ENCODE measurements around the gene SPTBN4. TPM values are rescaled to one million over a fixed set of nuclear protein-coding genes. Genes with fewer than 3 reads are reported as not detected.

Gene SPTBN4
- total RNA-seq, 1 experiment from 2014 or later, result 1.9 TPM

- Histone ChIP-seq H3K9me3 (ENCODE audit: low read length) (no peaks in the 10 kb centered on the region), H2AFZ (ENCODE audit: low read length) (no peak overlapping the region), H3K9ac (ENCODE audit: low read length) (no peak overlapping the region), H3K27me3 (ENCODE audit: low read length) (no peaks in the 10 kb centered on the region), H3K4me3 (ENCODE audit: low read length) (no peak overlapping the region), H3K79me2 (ENCODE audit: low read length) (no peaks in the 10 kb centered on the region), H3F3A (ENCODE audit: low read length, unreplicated experiment) (no peaks in the 10 kb centered on the region), H3K9me2 (replicated peaks; ENCODE audit: low read length) (no peaks in the 10 kb centered on the region), H3K4me2 (ENCODE audit: low read length) (no peak overlapping the region), H3K4me1 (ENCODE audit: insufficient read depth, low read length) (peaks cover 18% of the 10 kb centered on the region), H3K36me3 (ENCODE audit: low read depth, low read length) (no peaks in the 10 kb centered on the region), H3K27ac (ENCODE audit: low read length) (no peak overlapping the region), H4K20me1 (ENCODE audit: low read length) (no peaks in the 10 kb centered on the region)
- CTCF ChIA-PET, result no interaction called here
- TF ChIP-seq EZH2phosphoT487 (IDR thresholded peaks at IDR 0.05; ENCODE audit: borderline replicate concordance, low read length) (no peak), EZH2 (IDR thresholded peaks at IDR 0.05; ENCODE audit: low read length, unreplicated experiment) (no peak)
- TF ChIP-seq, protein P1, sequence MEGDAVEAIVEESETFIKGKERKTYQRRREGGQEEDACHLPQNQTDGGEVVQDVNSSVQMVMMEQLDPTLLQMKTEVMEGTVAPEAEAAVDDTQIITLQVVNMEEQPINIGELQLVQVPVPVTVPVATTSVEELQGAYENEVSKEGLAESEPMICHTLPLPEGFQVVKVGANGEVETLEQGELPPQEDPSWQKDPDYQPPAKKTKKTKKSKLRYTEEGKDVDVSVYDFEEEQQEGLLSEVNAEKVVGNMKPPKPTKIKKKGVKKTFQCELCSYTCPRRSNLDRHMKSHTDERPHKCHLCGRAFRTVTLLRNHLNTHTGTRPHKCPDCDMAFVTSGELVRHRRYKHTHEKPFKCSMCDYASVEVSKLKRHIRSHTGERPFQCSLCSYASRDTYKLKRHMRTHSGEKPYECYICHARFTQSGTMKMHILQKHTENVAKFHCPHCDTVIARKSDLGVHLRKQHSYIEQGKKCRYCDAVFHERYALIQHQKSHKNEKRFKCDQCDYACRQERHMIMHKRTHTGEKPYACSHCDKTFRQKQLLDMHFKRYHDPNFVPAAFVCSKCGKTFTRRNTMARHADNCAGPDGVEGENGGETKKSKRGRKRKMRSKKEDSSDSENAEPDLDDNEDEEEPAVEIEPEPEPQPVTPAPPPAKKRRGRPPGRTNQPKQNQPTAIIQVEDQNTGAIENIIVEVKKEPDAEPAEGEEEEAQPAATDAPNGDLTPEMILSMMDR (conservative IDR thresholded peaks at IDR 0.05; ENCODE audit: low read depth, low read length), result no peak
- no TSS peak for BruUV-seq (replicated peaks)
- intact Hi-C loops (cut with micrococcal nuclease), result no loop called here
- ATAC-seq (no peak), DNase-seq (no peak)
- POLR2A ChIA-PET (ENCODE audit: unreplicated experiment), result no interaction called here
These were observed 147.2 kb downstream of the SPTBN4 start for GRCh38 chr19:40613690-40614621.

DNA sequence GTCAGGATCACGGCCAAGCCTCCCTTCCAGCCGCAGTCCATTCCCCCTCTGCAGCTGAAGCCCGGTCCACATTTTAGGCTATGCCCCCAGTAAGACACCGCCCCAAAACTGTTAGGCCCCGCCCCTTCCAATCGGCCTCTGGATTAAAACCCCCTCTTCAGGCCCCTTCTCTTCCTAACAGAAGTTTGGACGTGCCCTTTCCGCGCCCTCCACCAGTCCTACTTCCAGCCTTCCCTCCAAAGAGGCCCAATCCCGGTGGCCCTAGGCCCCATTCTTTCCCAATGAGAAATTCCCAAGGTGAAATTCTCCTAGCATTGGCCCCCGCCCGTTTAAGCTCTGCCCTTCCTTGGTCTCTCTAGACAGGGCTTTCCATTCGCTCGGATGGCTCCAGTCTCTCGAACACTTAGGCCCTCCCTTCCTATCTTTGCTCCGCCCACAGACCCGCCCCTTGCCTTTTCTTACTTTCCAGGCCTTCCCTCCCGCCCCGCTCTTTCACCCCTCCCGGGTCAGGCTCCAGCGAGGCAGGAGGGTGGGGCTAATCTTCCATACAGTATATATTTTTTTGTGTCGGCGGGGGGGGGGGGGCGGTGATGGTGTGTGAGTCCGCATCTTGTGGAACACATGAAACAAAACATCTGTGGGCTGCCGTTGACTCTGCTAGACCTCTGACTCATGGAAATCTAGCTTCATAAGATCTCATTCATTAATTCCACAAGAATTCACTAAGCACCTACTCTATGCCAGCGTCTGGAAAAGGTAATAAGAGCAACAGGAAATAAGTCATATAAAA lies 148.0 kb downstream of the SPTBN4 start:
- H3K27me3 ChIP-seq (ENCODE audit: low read length), result no peaks in the 10 kb centered on the region
- DNase-seq, result peak; percentile 79
- H3K27ac ChIP-seq (ENCODE audit: low read length), result peak overlapping the region; percentile 65
- ChIA-PET CTCF (no interaction called here), POLR2A (ENCODE audit: unreplicated experiment) (no interaction called here)
- TF ChIP-seq, protein P1 (conservative IDR thresholded peaks at IDR 0.05; ENCODE audit: low read depth, low read length), result no peak
- TF ChIP-seq EZH2 (IDR thresholded peaks at IDR 0.05; ENCODE audit: low read length, unreplicated experiment) (no peak), EZH2phosphoT487 (IDR thresholded peaks at IDR 0.05; ENCODE audit: borderline replicate concordance, low read length) (no peak)
- no peaks in the 10 kb centered on the region for H4K20me1 ChIP-seq (ENCODE audit: low read length)
- intact Hi-C loops (cut with micrococcal nuclease), result no loop called here
- peaks cover 18% of the 10 kb centered on the region for H3K4me1 ChIP-seq (ENCODE audit: insufficient read depth, low read length)
- H3K36me3 ChIP-seq (ENCODE audit: low read depth, low read length), result no peaks in the 10 kb centered on the region
- H3K9me3 ChIP-seq (ENCODE audit: low read length), result no peaks in the 10 kb centered on the region
- H3K4me3 ChIP-seq (ENCODE audit: low read length), result no peak overlapping the region
- H3K9ac ChIP-seq (ENCODE audit: low read length), result 0 out of 2 replicates have a peak overlapping the region, but pooled peaks have one; percentile 34
- H2AFZ ChIP-seq (ENCODE audit: low read length), result peak overlapping the region; percentile 52; the same call in 1 of the 2 replicates
- no peaks in the 10 kb centered on the region for H3K79me2 ChIP-seq (ENCODE audit: low read length)
- H3K4me2 ChIP-seq (ENCODE audit: low read length), result peak overlapping the region; percentile 55; the same call in 1 of the 2 replicates
- peak; percentile 56 for ATAC-seq
- no peaks in the 10 kb centered on the region for H3F3A ChIP-seq (ENCODE audit: low read length, unreplicated experiment)
- no peaks in the 10 kb centered on the region for H3K9me2 ChIP-seq (replicated peaks; ENCODE audit: low read length)
- no TSS peak for BruUV-seq (replicated peaks)
